Measurements from ENCODE around the gene ROR2.

The ROR2 gene

DNA sequence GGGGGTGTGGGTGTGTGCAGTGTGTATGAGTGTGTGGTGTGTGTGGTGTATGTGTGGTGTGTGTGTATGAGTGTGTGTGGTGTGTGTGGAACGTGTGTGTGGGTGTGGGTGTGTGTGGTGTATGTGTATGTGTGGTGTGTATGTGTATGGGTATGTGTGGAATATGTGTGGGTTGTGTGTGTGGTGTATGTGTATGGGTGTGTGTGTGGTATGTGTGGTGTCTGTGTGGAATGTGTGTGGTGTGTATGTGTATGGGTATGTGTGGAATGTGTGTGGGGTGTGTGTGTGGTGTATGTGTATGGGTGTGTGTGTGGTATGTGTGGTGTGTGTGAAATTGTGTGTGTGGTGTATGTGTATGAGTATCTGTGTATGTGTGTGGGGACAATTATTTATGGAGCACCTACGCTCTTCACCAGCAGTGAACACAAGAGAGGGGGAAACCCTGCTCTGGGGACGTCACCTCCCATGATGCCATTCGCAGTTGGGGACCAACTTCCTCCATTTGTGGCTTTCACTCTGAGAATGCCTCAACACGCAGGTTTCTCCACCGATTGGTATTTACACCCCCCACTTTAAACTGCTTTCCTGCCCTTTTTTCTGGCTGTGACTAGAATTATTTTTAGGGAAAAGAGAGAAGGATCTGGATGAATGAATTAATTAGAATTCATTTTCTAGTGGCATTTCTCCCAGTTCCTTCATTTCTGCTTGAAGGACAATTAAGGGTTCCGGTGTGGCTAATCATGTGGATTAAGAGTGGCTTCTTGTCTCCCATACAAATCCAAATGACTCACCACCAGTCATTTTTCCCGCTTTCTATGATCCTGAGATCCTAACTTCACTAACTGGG, 238.1 kb downstream of the ROR2 start:
- FAIRE-seq: peak; percentile 100
- DNase-seq (ENCODE audit: extremely low spot score, insufficient read length, low read depth): peak; percentile 67

DNA sequence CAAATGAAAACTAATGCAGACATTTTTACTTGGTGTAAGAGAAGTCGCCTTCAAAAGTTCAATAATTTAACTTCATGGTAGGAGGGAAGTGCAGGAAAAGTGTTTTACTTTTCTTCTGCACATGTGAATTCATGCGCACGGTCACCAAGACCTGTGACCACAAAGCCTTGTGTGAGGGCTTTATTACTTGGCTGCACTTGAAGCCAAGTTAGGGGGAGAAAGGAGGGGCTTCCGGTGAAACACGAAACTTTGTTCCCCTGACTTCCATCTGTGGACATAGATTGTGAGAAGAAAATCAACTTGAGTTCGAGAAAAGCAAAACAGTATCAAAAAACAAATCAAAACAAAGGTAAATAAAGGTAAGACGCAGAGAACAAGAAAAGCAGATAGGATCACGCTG, 239.9 kb downstream of the ROR2 start:
- FAIRE-seq (peak; percentile 79), DNase-seq (ENCODE audit: extremely low spot score, insufficient read length, low read depth) (no peak)

DNA sequence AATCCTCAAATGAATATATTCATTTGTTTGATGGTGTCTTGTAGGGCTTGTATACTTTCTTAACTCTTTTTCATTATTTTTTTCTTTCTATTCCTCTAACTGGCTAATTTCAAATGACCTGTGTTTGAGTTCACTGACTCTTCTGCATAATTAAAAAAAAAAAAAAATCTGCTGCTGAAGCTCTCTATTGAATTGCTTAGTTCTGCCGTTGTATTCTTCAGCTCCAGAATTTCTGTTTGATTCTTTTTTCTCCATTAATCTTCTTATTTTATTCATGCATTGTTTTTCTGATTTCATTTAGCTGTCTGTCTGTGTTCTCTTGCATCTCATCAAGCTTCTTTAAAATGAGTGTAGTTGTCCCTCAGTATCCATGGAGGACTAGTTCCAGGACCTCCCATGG, 244.6 kb downstream of the ROR2 start:
- DNase-seq (ENCODE audit: extremely low spot score, insufficient read length, low read depth) (no peak), FAIRE-seq (no peak)

DNA sequence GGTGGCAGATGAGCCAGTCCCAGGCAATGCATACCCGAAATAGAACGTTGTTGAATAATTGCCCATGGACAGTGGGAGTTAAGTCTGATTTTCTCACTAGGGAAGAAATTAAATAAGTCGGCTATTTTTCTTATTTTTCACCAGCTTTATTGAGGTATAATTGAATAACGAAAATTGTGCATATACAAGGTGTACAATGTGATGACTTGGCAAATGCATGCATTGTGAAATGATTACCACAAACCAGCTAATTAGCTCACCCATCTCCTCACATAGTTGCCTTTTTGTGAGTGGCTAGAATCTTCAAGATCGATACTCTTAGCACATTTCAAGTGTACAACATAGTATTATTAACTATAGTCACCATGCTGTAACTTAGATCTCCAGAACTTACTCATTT, 249.6 kb downstream of the ROR2 start:
- no peak for DNase-seq (ENCODE audit: extremely low spot score, insufficient read length, low read depth)
- FAIRE-seq: no peak

DNA sequence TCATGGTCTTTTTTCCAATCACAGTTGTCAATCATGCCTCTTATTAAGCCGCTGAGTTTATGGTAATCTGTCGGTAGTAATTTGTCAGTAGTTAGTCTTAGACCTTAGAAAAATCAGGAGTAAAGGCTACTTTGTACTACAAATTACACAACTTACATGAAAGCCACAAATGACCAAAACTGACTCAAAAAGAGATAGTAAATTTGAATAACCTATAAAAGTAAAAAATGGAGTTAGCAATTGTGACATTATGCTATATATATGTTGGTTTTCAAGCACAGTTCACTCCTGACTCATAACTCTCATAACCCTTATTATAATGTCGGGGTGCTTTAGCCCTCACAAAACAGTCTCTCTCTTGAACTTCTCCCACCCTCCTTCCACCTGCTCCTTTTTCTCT, 251.8 kb downstream of the ROR2 start:
- DNase-seq (ENCODE audit: extremely low spot score, insufficient read length, low read depth): no peak
- FAIRE-seq: no peak

DNA sequence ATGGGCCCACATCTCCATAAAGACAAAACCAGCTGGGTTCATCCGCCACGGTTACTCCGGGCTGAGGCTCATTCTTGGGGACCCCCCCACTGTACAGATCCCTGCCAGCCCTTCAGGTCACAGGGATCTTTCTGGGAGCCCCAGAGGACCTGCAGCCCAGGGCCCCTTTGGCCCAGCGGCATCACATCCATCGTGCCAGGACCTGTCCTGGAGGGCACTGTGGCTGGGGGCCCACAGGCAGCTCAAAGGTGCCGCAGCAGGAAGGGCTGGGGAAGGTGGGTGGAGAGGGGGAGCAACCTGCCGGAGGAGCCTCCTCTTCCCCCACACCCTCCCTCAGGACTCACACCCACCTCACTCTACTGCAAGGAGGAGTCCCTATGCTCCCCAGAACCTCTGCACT, 252.8 kb downstream of the ROR2 start:
- FAIRE-seq (no peak), DNase-seq (ENCODE audit: extremely low spot score, insufficient read length, low read depth) (no peak)

DNA sequence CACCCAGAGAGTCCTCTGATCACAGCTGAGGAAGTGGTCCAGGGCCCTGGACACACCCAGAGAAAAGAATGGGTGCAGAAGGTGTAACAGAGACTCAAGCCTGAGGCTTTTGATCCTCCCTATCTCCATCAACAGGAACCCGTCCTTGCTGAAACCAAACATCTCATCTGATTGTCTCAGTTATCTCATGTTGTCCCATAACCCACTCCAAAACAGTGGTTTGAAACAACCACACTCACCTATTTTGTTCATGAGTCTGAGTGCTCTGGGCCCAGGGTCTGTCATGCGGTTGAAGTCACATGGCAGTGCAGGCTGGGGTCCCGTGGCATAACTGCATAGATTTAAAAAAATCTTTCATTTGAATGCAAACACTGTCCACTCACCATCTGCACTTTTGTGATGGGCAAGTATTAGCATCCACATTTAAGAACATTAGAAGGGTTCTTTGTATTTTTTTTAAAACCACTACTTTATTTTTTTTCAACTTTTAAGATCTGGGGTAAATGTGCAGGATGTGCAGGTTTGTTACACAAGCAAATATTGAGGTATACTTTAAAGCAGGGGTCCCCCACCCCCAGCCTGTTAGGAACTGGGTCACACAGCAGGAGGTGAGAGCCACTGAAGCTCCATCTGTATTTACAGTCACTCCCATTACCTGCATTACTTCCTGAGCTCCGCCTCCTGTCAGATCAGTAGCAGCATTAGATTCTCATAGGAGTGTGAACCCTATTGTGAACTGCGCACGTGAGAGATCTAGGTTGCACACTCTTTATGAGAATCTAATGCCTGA, 255.8 kb downstream of the ROR2 start:
- no peak for DNase-seq (ENCODE audit: extremely low spot score, insufficient read length, low read depth)
- no peak for FAIRE-seq

DNA sequence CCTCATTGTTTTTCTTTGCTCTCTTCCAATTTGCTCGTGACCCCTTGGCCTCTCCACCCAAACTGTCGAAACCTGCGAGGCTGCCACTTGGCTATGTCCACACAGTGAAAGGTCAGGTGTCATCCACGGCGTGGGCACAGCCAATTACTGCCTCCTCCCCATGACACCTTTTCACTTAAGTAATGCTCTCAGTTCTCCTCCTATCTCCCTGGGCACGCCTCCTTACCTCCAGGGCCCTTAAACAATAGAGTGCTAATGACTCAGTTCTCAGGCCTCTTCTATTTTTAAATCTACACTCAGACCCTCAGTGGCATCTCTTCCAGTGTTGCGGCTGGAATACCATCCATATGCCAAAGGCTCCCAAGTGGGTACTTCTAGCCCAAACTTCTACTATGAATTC, 256.8 kb downstream of the ROR2 start:
- DNase-seq (ENCODE audit: extremely low spot score, insufficient read length, low read depth) (no peak), FAIRE-seq (no peak)

DNA sequence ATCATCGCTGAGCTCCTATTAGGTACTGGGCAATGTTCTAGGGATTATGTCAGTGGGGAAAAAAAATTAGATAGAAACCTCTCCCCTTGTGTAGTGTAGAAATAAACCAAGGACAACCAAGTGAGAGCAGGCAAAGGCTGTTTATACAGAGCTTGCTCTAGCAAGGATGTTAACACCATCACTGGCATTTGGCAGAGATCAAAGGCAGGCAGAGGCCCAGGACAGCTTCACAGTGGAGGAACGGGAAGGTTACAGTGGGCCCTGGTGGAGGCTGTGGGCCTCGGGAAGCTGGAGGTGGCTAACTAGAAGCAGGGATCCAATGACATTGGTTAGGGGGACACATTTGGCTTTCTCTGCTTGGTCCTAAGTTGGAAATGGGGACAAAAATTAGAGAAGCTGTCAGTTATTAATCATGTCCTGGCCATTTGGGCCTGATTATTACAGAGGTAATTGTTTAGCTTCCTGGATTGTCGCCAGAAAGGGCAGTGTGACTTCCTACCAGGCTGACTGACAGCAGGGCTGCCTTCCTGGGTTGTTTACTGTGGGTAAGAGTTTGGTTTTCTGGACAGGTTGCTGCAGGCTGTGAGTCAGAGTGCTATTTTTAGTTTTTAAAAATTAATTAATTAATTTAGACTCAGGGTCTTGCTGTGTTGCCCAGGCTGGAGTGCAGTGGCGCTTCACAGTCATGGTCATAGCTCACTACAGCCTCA, 259.3 kb downstream of the ROR2 start:
- no peak for DNase-seq (ENCODE audit: extremely low spot score, insufficient read length, low read depth)

DNA sequence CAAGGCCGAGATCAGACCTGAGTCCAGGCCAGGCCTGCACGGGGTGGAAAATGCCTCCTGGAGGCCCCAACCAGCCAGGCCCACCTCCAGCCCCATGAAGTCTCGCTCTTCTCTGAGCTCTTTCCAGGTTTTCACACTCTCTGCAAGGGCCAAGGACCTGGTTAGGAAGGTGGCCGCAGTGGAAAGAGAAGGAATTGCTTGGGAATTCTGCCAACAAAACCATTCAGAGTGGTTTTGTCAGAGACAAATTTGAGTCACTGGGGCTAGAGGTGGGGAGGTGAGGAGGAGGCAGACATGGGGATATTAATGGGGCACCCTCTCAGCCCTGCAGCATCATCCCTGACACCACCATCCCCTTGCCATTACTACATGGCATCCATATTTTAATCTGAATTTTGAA, 261.0 kb downstream of the ROR2 start:
- DNase-seq (ENCODE audit: extremely low spot score, insufficient read length, low read depth) (no peak), FAIRE-seq (no peak)

More for the DNA sequence above, 259.3 kb downstream of the ROR2 start:
- no peak for FAIRE-seq

DNA sequence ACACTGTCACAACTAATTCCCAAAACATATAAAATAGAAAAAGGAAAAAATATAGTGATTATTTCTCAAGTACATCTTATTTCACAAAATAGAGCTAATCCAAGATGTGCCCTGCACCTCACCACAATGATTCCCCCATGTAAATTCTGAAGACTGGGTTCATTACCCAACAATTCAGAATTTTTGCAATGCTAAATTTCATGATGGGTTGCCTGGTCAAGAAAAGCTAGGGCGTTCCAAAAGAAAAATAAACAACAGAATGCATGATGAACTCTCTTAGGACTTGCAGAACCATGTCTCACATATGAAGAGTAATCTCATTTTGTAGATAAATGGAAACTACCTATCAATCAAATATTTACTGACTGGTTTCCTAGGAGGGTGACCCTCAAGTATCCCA, 266.8 kb downstream of the ROR2 start:
- FAIRE-seq (no peak), DNase-seq (ENCODE audit: extremely low spot score, insufficient read length, low read depth) (no peak)

DNA sequence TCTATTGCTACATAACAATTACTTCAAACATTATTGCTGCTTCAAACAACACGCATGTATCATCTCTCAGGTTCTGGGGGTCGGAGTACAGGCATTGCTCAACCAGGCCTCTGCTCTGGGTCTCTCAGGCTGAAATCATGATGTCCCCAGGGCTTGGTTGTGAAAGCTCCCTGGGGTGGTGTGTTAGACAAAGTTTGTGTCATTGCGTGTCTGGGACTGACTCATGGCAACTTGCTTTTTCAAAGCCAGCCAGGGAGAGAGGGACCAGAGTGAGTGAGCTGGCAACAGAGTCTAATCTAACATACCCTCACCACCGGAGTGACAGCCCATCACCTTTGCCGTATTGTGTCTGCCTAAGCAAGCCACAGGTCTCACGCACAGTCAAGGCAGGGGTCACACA, 267.2 kb downstream of the ROR2 start:
- DNase-seq (ENCODE audit: extremely low spot score, insufficient read length, low read depth): no peak
- FAIRE-seq: no peak

DNA sequence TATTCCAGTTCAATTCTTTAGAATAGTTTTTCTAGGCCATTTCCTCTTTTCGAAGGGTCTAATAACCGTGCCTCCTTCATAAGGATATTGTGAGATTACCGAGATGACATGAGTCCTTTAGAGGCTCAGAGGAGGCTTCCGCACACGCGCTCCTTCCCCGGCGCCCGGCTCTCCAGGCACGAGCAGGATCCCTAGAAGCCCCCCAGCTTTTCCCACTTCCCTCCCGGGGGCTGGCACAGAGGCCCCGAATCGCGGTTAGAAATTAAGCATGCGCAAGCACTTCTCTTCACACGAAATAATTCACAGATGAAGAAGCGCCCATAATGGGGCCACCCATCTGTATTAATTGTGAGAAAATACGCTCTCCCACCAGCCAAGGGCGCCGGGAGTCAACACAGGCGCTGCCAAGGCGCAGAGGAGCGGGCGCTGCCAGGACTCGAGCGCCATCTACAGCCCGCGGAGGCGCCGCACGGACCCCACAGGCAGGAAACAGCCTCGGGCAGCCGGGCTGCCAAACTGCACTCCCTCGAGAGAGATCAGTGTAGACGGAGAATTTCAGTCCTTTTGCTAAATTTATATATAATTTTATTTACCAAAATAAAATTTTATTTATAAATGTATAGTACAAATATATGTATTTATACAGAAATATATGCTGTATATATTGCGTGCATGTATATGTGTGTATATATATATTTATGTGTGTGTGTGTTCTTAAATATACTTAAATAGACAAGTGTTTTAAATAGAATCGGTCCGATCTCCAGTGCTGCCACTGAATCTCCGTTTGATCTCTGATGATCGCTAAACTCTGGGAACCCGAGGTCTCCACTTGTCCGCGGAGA, 268.3 kb downstream of the ROR2 start:
- DNase-seq (ENCODE audit: extremely low spot score, insufficient read length, low read depth): peak; percentile 70
- FAIRE-seq: peak; percentile 59

DNA sequence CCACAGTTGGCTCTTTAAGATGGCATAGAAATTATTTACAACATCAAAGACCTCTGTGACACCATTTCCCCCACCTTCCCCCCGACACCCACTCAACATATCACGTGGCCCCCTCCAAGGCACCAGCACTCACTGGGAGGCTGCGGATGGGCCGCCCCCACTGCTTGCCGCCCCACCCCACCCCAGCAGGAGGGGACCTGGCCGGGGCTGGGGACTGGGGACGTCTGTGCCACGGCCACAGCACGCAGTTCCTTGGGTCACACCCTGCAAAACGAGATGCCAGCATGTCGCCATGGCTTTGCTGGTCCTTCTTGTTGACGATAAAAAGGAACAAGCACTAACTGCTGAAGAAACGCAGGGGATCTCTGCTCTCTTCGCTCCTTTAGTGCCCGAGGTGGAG, 269.0 kb downstream of the ROR2 start:
- no peak for FAIRE-seq
- DNase-seq (ENCODE audit: extremely low spot score, insufficient read length, low read depth): no peak

DNA sequence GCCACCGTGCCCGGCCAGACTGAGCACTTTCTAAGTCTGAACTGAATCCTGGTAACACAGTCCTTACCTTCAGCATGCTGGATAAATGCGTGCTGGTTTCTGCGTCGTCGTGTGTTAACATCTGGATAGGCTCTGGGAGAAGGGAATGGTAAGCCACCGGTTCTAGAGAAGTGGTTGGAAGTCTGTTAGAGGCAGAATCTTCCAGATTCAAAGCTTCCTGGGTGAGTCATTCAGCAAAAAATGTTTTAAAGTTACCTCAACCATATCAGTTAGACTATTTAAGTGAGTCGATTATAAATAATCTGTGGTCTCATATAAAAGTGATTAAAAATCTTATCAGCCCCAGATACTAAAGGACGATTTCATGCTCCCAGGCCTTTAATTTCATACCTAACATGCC, 269.9 kb downstream of the ROR2 start:
- DNase-seq (ENCODE audit: extremely low spot score, insufficient read length, low read depth) (no peak), FAIRE-seq (no peak)

DNA sequence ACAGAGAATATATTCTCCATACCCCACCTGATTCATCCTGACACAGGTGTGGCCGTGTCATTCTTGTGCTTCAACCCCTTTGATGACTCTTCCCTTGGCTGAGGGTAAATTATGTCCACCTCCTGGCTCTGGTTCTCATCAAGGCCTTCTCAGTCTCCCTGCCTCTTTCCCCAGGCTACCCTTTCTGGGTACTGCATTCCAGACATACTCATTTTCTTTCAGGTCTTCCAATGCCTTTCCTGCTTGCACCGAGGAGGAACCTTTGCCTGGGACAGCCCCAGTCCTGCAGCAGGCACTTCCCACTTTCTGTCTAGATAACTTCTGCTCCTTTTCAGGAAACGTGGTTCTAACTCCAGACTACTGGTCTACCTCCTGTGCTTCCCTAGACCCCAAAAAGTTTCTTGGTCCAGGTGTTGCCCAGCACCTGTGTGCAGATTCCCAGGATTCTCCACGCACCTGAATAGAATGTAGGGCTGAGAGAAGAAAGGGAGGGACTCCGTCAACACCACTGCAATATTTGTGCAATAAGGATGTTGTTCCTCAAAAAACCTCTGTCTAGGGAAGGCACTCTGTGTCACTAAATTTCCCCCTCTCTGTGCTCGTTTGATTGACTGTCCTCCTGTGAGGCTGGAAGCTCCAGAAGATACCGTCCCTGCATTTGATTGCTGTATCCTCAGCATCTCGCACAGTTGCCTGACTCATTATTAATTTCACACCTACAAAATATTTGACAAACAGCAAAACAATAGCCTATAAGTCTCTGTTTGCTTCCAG, 271.0 kb downstream of the ROR2 start:
- no peak for FAIRE-seq
- DNase-seq (ENCODE audit: extremely low spot score, insufficient read length, low read depth): no peak

DNA sequence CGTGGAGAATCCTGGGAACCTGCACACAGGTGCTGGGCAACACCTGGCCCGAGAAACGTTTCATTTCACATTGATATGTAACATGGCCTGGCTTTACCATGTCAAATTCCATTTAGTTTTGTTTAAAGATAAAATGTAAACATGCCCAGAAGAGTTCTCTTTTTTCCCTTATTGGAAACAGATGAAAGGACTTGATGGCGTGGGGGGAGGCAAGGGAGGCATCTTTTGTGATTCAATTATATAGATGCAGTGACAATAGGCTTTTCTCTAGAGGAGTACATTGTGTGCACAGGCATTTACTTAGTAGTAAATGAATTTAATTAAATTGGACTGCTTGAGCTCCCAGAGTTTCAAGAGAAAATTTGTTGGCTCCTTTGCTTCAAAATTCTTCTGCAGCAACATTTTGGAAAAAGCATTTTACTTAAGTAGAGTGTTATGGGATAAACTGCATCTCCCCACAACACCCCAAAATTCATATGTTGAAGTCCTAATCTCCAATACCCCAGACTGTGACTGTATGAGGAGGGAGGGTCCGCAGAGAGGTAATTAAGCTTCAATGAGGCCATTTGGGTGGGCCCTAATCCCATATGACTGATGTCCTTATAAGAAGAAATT, 272.1 kb downstream of the ROR2 start:
- DNase-seq (ENCODE audit: extremely low spot score, insufficient read length, low read depth) (no peak), FAIRE-seq (no peak)

DNA sequence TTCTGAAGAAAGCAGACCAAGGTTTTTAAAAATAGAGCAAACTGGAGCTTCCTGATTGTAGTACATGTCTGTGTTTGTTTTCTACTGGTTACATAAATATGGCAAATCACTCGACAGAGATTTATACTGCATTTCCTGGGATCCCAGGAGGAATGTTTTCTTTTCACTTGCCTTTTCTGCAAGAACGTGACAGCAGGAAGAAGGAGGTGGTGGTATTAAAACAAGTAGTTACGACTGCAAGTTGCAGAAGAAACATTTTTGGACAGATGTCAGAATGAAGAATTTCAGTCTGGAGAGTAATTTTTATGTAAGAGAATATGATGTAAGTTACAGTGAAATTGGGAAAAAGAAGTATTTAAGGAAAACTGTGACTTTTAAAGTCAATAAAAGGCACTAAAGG, 272.7 kb downstream of the ROR2 start:
- DNase-seq (ENCODE audit: extremely low spot score, insufficient read length, low read depth) (no peak), FAIRE-seq (no peak)

DNA sequence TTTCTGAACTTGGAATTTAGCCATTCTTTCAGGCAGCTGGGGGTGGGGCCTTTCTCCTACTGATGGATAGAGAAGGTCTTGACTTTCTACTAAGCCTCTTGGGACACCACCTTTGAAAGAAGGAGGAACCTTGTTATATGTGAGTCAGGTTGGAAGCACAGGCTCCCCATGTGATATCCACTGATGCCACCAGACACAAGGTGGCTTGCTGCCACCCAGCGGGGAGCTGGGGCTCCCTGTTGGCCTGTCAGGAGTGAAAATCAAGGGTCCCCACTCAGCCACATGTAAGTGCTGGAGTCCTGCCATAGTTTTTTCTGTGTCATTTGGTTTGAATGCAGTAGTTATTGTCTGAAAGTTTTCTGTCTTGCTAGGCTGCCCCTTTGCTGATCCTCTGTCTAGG, 274.0 kb downstream of the ROR2 start:
- no peak for FAIRE-seq
- no peak for DNase-seq (ENCODE audit: extremely low spot score, insufficient read length, low read depth)
